GM21576 (cell line): ENCODE data around the gene AVPR2.

ENCODE experiments used
- ATAC-seq: cut with Tn5 transposase; IDR thresholded peaks from one replicate; pipeline ENCODE4 v1.9.1; 2021; ENCODE audit warnings: mild to moderate bottlenecking, moderate library complexity; ENCODE audit not compliant: unreplicated experiment

Gene AVPR2

GRCh38 chrX:153948847-153949805, 44.7 kb downstream of the AVPR2 start:
- no peak for ATAC-seq

- no peak for ATAC-seq
These were observed 45.7 kb downstream of the AVPR2 start for GRCh38 chrX:153950127-153950526.

- ATAC-seq: no peak
These were observed 47.4 kb downstream of the AVPR2 start for GRCh38 chrX:153951683-153952372.

GRCh38 chrX:153952373-153953026, 48.0 kb downstream of the AVPR2 start:
- ATAC-seq: no peak

- peak; percentile 64 for ATAC-seq
These were observed 48.9 kb downstream of the AVPR2 start for GRCh38 chrX:153953342-153953830.

- no peak for ATAC-seq
These were observed 49.6 kb downstream of the AVPR2 start for GRCh38 chrX:153953892-153954557.

- ATAC-seq: no peak
These were observed 50.2 kb downstream of the AVPR2 start for GRCh38 chrX:153954558-153955227.

GRCh38 chrX:153955228-153955732, 50.8 kb downstream of the AVPR2 start:
- no peak for ATAC-seq

GRCh38 chrX:153956044-153956907, 51.8 kb downstream of the AVPR2 start:
- ATAC-seq: no peak
